Cerebellar cortex (tissue), 1 donor: ENCODE results near the gene RPL37A.

Experiments used
- DNase-seq: peaks from one replicate; pipeline ENCODE4 v3.0.0-alpha.2; 2015; ENCODE audit warnings: low spot score

Gene RPL37A

DNA sequence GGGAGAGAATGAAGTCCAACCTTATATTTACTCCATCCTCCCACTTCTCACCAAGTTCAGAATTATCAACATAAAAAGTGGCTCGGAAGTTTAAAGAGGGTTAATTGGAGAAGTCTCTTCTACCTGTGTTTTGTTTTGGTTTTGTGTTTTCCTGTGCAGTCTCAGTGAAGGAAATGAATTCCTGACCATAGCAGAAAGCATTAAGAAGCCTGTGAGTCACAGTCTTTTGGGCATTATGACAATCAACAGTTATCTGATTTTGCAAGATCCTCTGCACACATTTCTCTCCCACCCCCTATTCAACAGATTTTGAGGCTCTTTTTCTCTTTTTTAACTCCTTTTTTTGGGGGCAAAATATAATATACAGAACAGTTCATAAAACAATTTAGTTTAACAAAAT is 8.6 kb upstream of the RPL37A start:
- no peak for DNase-seq

- DNase-seq, result no peak
Measured at GRCh38 chr2:216491793-216492596, 6.6 kb upstream of the RPL37A start.

GRCh38 chr2:216492597-216493333 is 5.9 kb upstream of the RPL37A start:
- DNase-seq, result no peak

GRCh38 chr2:216493334-216493685 is 5.3 kb upstream of the RPL37A start:
- no peak for DNase-seq

DNA sequence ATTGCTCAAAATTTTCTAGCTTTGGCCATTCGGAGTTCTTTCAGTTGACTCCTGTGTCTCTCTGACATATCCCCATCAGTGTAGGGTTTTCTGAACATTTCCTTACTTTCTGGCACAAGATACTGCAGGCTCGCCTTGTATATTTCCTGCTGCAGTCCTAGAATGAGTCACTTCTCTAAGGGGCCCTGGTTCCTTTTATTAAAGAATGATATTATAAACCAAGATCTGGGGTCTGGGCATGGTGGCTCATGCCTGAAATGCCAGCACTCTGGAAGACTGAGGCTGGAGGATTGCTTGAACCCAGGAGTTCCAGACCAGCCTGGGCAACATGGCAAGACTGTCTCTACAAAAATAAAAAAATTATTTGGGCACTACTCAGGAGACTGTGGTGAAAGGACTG is 3.0 kb upstream of the RPL37A start:
- no peak for DNase-seq

DNA sequence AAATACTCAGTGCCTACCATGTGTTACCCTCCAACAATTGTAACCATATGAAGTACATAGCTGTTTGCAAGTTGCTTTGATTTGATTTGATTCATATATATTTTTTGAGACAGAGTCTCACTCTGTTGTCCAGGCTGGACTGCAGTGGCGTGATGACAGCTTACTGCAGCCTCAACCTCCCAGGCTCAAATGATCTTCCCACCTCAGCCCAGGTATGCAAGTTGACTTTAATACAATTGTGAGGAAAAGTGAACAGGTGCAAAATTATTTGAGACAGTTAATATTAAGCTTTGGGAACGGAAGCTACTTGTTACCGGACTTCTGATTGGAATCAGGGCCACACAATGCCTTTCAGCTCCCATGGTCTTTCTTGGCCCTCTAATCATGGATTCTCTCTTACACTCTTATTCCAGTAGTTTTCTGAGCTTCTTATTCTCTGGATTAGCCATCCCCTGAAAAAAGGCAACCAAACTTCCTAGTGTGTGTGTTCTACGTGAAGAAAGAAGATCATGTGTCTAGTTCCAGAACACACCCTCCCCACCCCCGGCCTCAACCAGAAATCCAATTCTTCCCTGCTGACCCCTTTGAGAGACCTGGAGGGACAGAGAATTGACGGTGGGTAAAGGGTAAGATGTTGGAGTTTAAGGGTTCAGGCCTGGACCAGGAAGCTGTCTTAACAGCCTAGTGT is 1.1 kb upstream of the RPL37A start:
- no peak for DNase-seq

DNA sequence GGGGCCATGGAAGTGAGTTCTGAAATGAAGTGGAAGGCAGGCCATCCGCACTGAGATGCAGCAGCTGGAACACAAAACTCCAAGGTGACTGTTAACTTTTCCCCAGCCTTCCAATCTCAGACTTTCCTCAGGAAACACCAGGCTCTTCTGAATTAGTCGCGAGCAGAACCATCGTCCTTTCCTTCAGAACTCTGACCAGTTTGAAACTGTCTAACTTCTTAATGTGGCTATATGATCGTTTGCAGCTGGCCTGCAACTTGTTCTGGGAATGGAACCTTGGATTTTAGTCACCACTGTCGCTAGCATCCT is 620 bp upstream of the RPL37A start:
- no peak for DNase-seq

- DNase-seq, result no peak
Measured at GRCh38 chr2:216499641-216500218, 1.1 kb downstream of the RPL37A start.

GRCh38 chr2:216500572-216500971 is 1.9 kb downstream of the RPL37A start:
- no peak for DNase-seq

- DNase-seq, result no peak
Measured at GRCh38 chr2:216501854-216502253, 3.2 kb downstream of the RPL37A start.

DNA sequence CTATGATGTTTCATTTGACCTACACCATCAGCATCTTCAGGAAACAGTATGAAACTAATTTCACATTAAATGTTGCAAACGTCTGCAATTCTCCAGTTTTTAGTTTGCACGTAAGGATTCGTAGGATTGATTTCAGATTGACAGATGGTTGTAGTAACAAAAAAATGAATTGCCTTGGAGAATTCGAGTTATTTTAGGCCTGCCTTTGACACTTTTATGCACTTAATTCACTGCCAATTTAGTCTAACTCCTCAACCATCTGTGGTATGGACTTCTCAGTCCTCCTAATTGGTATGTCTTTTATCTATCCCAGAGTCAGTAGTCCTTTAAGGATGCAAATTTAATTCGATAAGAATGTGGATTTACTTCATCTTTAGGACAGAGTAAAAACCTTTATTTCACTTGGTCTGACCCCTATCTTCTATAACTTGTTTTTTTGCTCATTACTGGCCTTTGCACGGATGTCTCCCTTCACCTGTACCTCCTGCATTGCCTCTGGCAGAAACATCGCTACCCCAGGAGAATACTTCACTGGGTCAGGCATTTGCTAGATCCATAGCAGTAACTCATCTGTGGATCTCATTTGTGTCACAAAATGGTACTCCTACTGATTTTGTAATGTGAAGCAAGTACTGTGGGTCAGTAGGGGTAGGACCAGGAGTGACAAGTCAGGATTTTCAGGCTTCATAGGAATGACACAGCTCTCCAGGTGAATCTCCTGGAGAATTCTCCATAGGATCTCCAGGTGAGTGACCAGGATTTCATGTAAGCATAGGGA is 3.9 kb downstream of the RPL37A start:
- DNase-seq, result no peak

GRCh38 chr2:216503159-216503629 is 4.5 kb downstream of the RPL37A start:
- DNase-seq, result no peak

DNA sequence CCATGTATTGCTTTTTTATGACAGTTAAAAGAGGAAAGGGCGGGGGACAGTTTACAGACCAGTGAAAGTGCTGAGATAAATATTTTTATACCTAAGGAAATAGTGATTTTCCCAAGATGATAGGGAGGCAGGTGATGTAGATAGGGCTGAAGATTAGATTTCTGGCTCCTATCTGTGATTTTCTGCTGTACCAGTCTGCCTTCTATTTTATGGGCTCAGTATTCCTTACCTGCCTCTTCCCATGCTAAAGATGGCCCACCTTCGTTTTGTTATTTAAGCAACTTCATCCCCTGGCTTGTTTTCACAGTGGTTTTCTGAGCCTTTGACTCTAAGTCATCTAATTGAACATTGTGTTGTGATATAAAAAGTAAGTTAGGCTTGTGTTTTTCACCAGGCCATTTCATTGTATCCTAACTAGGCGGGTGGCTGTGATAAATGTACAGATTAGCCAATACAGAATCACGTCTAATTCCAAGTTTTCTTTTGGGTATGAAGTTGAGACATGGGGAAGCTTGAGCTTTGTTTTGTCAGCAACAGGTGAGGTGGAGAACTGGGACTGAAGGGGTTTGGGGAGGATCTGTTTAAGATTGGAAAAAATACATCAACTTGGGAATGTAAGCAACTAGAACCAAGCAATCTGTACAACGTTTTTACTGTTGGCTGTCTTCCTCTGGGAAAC is 5.2 kb downstream of the RPL37A start:
- no peak for DNase-seq

DNA sequence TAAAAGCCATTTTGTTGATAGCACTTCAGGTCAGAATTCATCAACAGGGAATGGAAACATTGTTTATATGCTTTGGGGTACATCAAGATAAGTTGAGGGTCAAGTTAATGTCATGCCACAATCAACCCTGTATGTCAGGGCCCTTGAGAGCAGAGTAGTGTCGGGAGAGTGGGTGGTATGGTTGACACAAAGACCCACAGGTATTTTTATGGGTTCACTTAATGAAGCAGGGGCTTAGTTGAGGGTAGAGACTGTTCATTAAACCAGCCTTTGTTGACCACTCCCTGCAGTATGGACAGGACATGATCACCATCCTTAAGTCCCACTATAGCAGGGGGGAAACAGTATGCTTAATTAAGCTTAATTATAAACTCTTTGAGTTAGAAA is 5.7 kb downstream of the RPL37A start:
- no peak for DNase-seq

- no peak for DNase-seq
Measured at GRCh38 chr2:216505133-216506106, 6.8 kb downstream of the RPL37A start.

- peak; percentile 37 for DNase-seq
Measured at GRCh38 chr2:216507220-216508160, 8.8 kb downstream of the RPL37A start.

GRCh38 chr2:216508229-216508628 is 9.6 kb downstream of the RPL37A start:
- no peak for DNase-seq

DNA sequence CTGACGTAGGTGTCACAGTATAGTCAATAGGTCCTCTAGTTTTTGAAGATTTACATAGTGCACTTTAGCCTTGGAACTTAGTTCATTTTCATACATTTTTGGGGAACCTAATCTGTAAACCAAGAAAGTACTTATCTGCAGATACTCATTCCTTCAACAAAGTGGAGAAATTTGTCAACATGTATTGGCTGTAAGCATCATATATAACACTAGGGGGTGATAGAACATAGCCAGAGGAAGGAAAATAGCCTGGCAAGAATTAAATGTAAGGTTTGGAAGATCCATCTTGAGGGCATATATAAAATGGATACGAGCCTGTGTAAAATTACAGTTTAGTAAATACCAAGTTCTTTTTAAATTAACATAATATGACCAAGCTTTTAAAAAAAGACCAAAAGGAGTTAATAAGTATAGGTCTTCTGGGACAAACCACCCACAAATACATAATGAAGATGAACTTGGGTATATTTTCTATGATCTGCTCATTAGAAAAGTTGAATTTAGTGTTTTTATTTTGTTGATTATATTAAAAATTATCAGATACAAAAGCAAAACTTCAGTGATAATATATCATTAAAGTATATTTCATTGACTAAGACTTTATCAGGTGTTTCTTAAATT is 18.2 kb downstream of the RPL37A start:
- DNase-seq, result peak; percentile 52
